Measurements from ENCODE around the gene DLGAP1. TPM values are rescaled to one million over a fixed set of nuclear protein-coding genes. Genes with fewer than 3 reads are reported as not detected.

The DLGAP1 gene
- total RNA-seq, 1 donor from 2014 or later, result 3.7 TPM

DNA sequence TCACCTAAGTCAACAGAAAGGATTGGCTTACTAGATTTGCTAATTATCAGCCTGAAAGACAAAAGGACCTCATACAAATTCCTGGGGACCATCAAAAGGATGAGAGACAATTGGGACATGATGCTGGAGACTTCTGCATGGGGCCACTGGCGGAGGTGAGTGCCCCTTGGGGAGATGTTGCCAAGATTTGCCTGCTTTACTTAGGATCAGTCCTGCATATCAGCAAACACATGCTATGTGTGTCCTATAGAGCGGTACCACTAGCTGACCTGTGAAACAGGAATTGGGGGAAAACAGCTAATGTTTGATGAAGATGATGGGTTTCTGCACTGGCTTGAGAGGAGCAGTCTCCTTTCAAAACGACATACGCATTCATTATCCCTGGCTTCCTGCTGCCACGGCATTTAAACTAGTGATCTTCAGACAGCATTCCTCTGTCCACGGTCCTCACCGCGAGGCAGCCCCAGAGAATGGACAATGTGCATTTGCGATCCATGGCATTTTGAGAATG is 901.0 kb downstream of the DLGAP1 start:
- H3K9me3 Mint-ChIP-seq, result no peaks in the 10 kb centered on the region
- peaks cover 12% of the 10 kb centered on the region for H3K4me1 Mint-ChIP-seq (ENCODE audit: unreplicated experiment)
- TF ChIP-seq, protein P1, sequence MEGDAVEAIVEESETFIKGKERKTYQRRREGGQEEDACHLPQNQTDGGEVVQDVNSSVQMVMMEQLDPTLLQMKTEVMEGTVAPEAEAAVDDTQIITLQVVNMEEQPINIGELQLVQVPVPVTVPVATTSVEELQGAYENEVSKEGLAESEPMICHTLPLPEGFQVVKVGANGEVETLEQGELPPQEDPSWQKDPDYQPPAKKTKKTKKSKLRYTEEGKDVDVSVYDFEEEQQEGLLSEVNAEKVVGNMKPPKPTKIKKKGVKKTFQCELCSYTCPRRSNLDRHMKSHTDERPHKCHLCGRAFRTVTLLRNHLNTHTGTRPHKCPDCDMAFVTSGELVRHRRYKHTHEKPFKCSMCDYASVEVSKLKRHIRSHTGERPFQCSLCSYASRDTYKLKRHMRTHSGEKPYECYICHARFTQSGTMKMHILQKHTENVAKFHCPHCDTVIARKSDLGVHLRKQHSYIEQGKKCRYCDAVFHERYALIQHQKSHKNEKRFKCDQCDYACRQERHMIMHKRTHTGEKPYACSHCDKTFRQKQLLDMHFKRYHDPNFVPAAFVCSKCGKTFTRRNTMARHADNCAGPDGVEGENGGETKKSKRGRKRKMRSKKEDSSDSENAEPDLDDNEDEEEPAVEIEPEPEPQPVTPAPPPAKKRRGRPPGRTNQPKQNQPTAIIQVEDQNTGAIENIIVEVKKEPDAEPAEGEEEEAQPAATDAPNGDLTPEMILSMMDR (conservative IDR thresholded peaks at IDR 0.05), result no peak
- no peak overlapping the region for H3K4me3 Mint-ChIP-seq
- DNase-seq (ENCODE audit: extremely low spot score, unreplicated experiment), result no peak
- H3K27me3 Mint-ChIP-seq, result peaks cover 3% of the 10 kb centered on the region
- H3K36me3 Mint-ChIP-seq, result no peaks in the 10 kb centered on the region
- no peak overlapping the region for H3K27ac Mint-ChIP-seq

DNA sequence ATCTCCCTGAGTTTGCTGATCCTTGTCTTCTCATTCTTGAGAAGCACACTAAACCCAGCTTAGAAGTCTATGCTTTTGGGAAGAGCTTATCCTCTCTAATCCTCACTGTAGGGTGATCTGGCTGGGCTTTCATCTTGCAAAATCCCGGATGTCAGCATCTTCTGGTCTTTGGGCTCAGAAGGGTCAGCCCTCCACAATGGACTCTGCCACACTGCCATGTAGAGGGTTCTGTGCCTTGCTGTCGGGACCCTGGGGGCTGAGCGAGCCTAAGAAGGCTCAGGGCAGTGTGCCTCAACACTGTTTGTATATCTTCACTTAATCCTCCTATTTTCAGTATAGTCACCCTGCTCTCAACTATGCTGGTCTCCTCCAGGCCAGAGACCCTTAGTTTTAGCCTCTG is 902.8 kb downstream of the DLGAP1 start:
- TF ChIP-seq, protein P1 (conservative IDR thresholded peaks at IDR 0.05), result no peak
- H3K9me3 Mint-ChIP-seq, result no peaks in the 10 kb centered on the region
- H3K4me1 Mint-ChIP-seq (ENCODE audit: unreplicated experiment), result peaks cover 12% of the 10 kb centered on the region
- peaks cover 3% of the 10 kb centered on the region for H3K27me3 Mint-ChIP-seq
- no peak overlapping the region for H3K4me3 Mint-ChIP-seq
- no peaks in the 10 kb centered on the region for H3K36me3 Mint-ChIP-seq
- no peak overlapping the region for H3K27ac Mint-ChIP-seq
- no peak for DNase-seq (ENCODE audit: extremely low spot score, unreplicated experiment)

- Mint-ChIP-seq H3K27ac (no peak overlapping the region), H3K36me3 (no peaks in the 10 kb centered on the region), H3K4me3 (no peak overlapping the region), H3K27me3 (no peaks in the 10 kb centered on the region), H3K4me1 (ENCODE audit: unreplicated experiment) (peaks cover 5% of the 10 kb centered on the region), H3K9me3 (no peaks in the 10 kb centered on the region)
- TF ChIP-seq, protein P1 (conservative IDR thresholded peaks at IDR 0.05), result no peak
- no peak for DNase-seq (ENCODE audit: extremely low spot score, unreplicated experiment)
These were observed 907.1 kb downstream of the DLGAP1 start for GRCh38 chr18:3547891-3548615.

DNA sequence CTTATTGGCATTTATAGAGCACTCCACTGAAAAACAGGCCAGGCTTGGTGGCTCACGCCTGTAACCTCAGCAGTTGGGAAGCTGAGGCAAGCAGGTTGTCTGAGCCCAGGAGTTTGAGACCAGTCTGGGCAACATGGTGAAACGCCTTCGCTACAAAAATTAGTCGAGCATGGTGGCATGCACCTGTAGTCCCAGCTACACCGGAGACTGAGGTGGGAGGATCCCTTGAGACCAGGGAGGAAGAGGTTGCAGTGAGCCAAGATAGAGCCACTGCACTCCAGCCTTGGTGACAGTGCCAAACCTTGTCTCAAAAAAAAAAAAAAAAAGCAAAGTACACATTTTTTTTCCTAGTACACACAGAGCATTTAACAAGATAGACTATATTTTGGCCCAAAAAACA is 909.0 kb downstream of the DLGAP1 start:
- H3K27me3 Mint-ChIP-seq, result no peaks in the 10 kb centered on the region
- no peak overlapping the region for H3K27ac Mint-ChIP-seq
- TF ChIP-seq, protein P1 (conservative IDR thresholded peaks at IDR 0.05), result no peak
- H3K4me3 Mint-ChIP-seq, result no peak overlapping the region
- H3K9me3 Mint-ChIP-seq, result no peaks in the 10 kb centered on the region
- H3K36me3 Mint-ChIP-seq, result no peaks in the 10 kb centered on the region
- no peak for DNase-seq (ENCODE audit: extremely low spot score, unreplicated experiment)
- H3K4me1 Mint-ChIP-seq (ENCODE audit: unreplicated experiment), result peaks cover 5% of the 10 kb centered on the region

DNA sequence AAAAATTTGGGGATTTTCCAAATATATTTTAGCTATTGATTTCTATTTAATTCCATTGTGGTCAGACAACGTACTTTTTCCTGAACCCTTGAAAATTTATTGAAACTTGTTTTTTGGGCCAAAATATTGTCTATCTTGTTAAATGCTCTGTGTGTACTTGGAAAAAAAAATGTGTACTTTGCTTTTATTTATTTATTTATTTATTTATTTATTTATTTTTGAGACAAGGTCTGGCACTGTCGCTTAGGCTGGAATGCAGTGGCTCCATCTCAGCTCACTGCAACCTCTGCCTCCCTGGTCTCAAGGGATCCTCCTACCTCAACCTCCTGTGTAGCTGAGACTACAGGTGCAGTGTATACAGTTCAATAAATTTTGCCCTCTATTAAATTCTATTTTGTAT is 910.6 kb downstream of the DLGAP1 start:
- Mint-ChIP-seq H3K4me1 (ENCODE audit: unreplicated experiment) (peaks cover 13% of the 10 kb centered on the region), H3K4me3 (no peak overlapping the region), H3K36me3 (no peaks in the 10 kb centered on the region), H3K27ac (no peak overlapping the region), H3K9me3 (no peaks in the 10 kb centered on the region), H3K27me3 (no peaks in the 10 kb centered on the region)
- no peak for DNase-seq (ENCODE audit: extremely low spot score, unreplicated experiment)
- TF ChIP-seq, protein P1 (conservative IDR thresholded peaks at IDR 0.05), result no peak

Data from type B pancreatic cell (in vitro differentiated cells).